HL-60 (cell line): ENCODE measurements around the gene SIX2.

Experiments used
- CTCF ChIP-seq: IDR thresholded peaks from one replicate; pipeline ENCODE4 v1.5.1; 2011; ENCODE audit warnings: low read length, control low read depth, inconsistent platforms; ENCODE audit not compliant: insufficient read depth
- POLR2AphosphoS5 ChIP-seq: IDR thresholded peaks from 2 replicates; pipeline ENCODE4 v1.6.1; 2012; ENCODE audit warnings: low read depth
- REST ChIP-seq: IDR thresholded peaks from 2 replicates; pipeline ENCODE4 v1.6.1; 2012; ENCODE audit warnings: low read depth; ENCODE audit not compliant: insufficient replicate concordance

- TF ChIP-seq CTCF (no peak), REST (no peak), POLR2AphosphoS5 (no peak)
Measured at GRCh38 chr2:45040786-45041185, 31.5 kb upstream of the SIX2 start.
